SU-DHL-6 (cell line): ENCODE results near the gene P4HA1.
"Not testable (repeated sequence)": the region's sequence is repeated elsewhere in the genome, so short reads cannot be mapped to it uniquely, and the experiment has no call there.

ENCODE experiments used
- H2AFZ ChIP-seq: fragments of 200-600 bp; sonication (generic); 2 replicates; pipeline ENCODE4 v1.6.1; 2014; ENCODE audit warnings: low read depth, mild to moderate bottlenecking, moderate library complexity, mixed read lengths, antibody characterized with exemption, low read length; ENCODE audit not compliant: severe bottlenecking
- H3F3A ChIP-seq: fragments of 200-600 bp; shearing (Covaris generic); 2 replicates; pipeline ENCODE4 v1.6.0; 2016; ENCODE audit warnings: antibody characterized with exemption, mild to moderate bottlenecking; ENCODE audit not compliant: insufficient read depth
- H3K27ac ChIP-seq: fragments of 200-600 bp; sonication (generic); 2 replicates; pipeline ENCODE4 v1.5.1; 2016; ENCODE audit warnings: low read depth, mild to moderate bottlenecking, low read length, moderate library complexity, mixed read lengths
- H3K27me3 ChIP-seq: fragments of 200-600 bp; sonication (generic), shearing (Covaris generic); 2 replicates; pipeline ENCODE4 v1.6.0; 2014; ENCODE audit warnings: mild to moderate bottlenecking, low read length
- H3K36me3 ChIP-seq: fragments of 200-600 bp; sonication (generic); 2 replicates; pipeline ENCODE4 v1.6.1; 2014; ENCODE audit warnings: mild to moderate bottlenecking, low read length, mixed read lengths
- H3K4me2 ChIP-seq: fragments of 300-600, 200-600 bp; shearing (Covaris generic), sonication (generic); 2 replicates; pipeline ENCODE4 v1.6.0; 2014; ENCODE audit warnings: low read length, low read depth, mild to moderate bottlenecking; ENCODE audit not compliant: poor library complexity, severe bottlenecking
- H3K4me3 ChIP-seq: fragments of 200-600 bp; sonication (generic); 2 replicates; pipeline ENCODE4 v1.5.1; 2014; ENCODE audit warnings: antibody characterized with exemption, low read length, mild to moderate bottlenecking, mixed read lengths; ENCODE audit not compliant: insufficient read depth, poor library complexity, severe bottlenecking
- H3K79me2 ChIP-seq: fragments of 200-600 bp; sonication (generic); 2 replicates; pipeline ENCODE4 v1.6.1; 2014; ENCODE audit warnings: mild to moderate bottlenecking, low read length, moderate library complexity; ENCODE audit not compliant: insufficient read depth
- H3K9ac ChIP-seq: fragments of 200-600 bp; sonication (generic); 2 replicates; pipeline ENCODE4 v1.7.0; 2014; ENCODE audit warnings: mild to moderate bottlenecking, low read length
- H3K9me2 ChIP-seq: fragments of 200-600 bp; sonication (generic); replicated peaks from 2 replicates; pipeline ENCODE4 v1.6.1; 2014; ENCODE audit warnings: low read length; ENCODE audit not compliant: insufficient read depth
- H3K9me3 ChIP-seq: fragments of 200-600 bp; sonication (generic); 2 replicates; pipeline ENCODE4 v1.6.1; 2014; ENCODE audit warnings: low read length, mixed read lengths; ENCODE audit not compliant: insufficient read depth
- H4K20me1 ChIP-seq: fragments of 200-600 bp; sonication (generic); 2 replicates; pipeline ENCODE4 v1.6.1; 2014; ENCODE audit warnings: low read depth, mild to moderate bottlenecking, antibody characterized with exemption, low read length, moderate library complexity, mixed read lengths
- EZH2phosphoT487 ChIP-seq: fragments of 200-600 bp; sonication (generic), shearing (Covaris generic); conservative IDR thresholded peaks from 2 replicates; pipeline ENCODE4 v1.6.1; 2018; ENCODE audit warnings: mild to moderate bottlenecking, antibody characterized with exemption, low read length, moderate library complexity, mixed read lengths
- TF ChIP-seq, protein P1 (sequence below): fragments of 200-600 bp; sonication (generic); IDR thresholded peaks from one replicate; pipeline ENCODE4 v1.5.1; 2017; ENCODE audit warnings: antibody characterized with exemption, mild to moderate bottlenecking, low read length, moderate library complexity; ENCODE audit not compliant: insufficient read depth, poor library complexity, severe bottlenecking

The P4HA1 gene

DNA sequence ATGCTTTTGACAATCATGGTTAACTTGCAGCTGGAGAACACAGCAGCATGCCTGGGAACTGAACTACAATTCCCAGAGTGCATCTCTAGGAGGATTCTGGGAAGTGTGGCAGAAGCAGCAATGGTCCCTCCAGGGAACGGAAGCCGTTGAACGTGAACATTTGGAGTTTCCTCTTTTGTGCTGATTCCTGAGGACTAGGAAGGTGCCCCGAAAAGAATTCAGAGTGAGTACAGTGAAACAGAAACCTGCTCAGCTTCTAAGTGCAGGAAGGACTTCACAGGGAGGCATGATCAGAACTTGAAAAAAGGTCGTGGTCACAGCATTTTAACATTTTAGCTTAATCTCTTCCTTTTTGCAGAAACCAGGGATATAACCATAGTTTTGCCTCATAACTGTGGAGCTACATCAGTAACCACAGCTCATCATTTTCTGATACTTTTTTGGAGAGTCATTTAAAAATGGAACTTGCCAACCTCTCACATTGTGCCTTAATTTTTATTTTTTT lies 13.7 kb upstream of the P4HA1 start, which contains the start of gene NUDT13:
NUDT13 (plus strand) TSS at position 111 of the 505 bp plus-strand sequence. CDS start 3,911 bp downstream, outside the sequence.
- peak within 1 kb of the TSS; percentile 55 for H3K4me3 ChIP-seq
- H4K20me1 ChIP-seq = no peaks in the 10 kb centered on the region
- peak within 1 kb of the TSS; percentile 64 for H3K27ac ChIP-seq
- peak within 1 kb of the TSS; percentile 44 for H2AFZ ChIP-seq
- no peaks in the 10 kb centered on the region for H3K27me3 ChIP-seq
- no peaks in the 10 kb centered on the region; the same call in 1 of the 2 replicates for H3K36me3 ChIP-seq
- no peaks in the 10 kb centered on the region; the same call in 1 of the 2 replicates for H3K79me2 ChIP-seq
- TF ChIP-seq, protein P1, sequence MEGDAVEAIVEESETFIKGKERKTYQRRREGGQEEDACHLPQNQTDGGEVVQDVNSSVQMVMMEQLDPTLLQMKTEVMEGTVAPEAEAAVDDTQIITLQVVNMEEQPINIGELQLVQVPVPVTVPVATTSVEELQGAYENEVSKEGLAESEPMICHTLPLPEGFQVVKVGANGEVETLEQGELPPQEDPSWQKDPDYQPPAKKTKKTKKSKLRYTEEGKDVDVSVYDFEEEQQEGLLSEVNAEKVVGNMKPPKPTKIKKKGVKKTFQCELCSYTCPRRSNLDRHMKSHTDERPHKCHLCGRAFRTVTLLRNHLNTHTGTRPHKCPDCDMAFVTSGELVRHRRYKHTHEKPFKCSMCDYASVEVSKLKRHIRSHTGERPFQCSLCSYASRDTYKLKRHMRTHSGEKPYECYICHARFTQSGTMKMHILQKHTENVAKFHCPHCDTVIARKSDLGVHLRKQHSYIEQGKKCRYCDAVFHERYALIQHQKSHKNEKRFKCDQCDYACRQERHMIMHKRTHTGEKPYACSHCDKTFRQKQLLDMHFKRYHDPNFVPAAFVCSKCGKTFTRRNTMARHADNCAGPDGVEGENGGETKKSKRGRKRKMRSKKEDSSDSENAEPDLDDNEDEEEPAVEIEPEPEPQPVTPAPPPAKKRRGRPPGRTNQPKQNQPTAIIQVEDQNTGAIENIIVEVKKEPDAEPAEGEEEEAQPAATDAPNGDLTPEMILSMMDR = no peak
- no peak for TF ChIP-seq EZH2phosphoT487
- peak within 1 kb of the TSS; percentile 69 for H3K4me2 ChIP-seq
- peaks cover 17% of the 10 kb centered on the region for H3F3A ChIP-seq
- no peaks in the 10 kb centered on the region for H3K9me2 ChIP-seq
- H3K9ac ChIP-seq = peak within 1 kb of the TSS; percentile 56
- H3K9me3 ChIP-seq = no peaks in the 10 kb centered on the region

DNA sequence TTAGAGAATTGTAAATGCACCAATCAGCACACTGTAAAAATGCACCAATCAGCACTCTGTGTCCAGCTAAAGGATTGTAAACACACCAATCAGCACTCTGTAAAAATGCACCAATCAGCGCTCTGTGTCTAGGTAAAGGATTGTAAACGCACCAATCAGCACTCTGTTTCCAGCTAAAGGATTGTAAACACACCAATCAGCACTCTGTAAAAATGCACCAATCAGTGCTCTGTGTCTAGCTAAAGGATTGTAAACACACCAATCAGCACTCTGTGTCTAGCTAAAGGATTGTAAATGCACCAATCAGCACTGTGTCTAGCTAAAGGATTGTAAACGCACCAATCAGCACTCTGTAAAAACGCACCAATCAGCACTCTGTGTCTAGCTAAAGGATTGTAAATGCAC lies 12.6 kb upstream of the P4HA1 start:
- not testable (repeated sequence) for H3K27ac ChIP-seq, H4K20me1 ChIP-seq, H3K9me2 ChIP-seq, H3K79me2 ChIP-seq, H3K4me2 ChIP-seq, H3K4me3 ChIP-seq, H3K27me3 ChIP-seq, H3K36me3 ChIP-seq, H2AFZ ChIP-seq, H3K9me3 ChIP-seq, H3K9ac ChIP-seq
- peaks cover 17% of the 10 kb centered on the region for H3F3A ChIP-seq

DNA sequence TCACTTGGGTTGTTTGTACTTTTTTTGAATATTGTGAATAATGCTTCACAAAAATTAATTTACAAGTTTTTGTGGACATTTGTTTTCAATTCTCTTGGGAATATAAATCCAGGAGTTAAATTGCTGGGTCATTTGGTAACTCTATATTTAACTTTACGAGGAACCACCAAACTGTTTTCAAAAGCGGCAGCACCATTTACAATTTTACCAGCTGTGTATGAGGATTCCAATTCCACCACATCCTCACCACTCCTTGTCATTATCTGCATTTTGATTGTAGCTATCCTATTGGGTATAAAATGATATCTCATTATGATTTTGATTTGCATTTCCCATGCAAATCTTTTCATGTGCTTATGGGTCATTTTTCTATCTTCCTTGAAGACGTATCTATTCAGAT lies 9.6 kb upstream of the P4HA1 start:
- Histone ChIP-seq H4K20me1 (no peaks in the 10 kb centered on the region), H3K36me3 (no peaks in the 10 kb centered on the region), H3F3A (peaks cover 5% of the 10 kb centered on the region; the same call in 1 of the 2 replicates), H3K27ac (no peak overlapping the region), H3K9me3 (no peaks in the 10 kb centered on the region), H3K9me2 (no peaks in the 10 kb centered on the region), H3K4me2 (no peak overlapping the region), H2AFZ (no peak overlapping the region), H3K79me2 (no peaks in the 10 kb centered on the region), H3K4me3 (no peak overlapping the region), H3K27me3 (no peaks in the 10 kb centered on the region), H3K9ac (no peak overlapping the region)
- no peak for TF ChIP-seq EZH2phosphoT487
- TF ChIP-seq, protein P1 = no peak

DNA sequence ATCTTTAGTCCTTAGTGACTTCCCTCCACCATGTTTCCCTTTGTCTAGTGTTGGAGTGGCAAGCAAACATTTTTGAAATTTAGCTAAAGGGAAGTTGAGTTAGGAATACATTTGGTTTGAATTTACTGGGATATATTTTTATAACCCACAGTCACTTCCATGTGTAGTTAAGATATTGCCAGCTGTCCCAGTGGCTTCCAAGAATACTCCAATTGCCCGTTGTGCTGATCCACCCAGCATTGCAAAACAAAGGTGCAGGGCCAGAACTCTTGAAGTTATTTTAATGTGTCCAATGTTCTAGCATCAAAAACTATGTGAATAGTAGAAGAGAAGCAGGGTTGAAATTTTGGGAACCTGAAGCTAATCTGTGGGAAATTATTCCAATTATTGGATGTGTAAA lies 2.5 kb upstream of the P4HA1 start:
- Histone ChIP-seq H3K27me3 (no peaks in the 10 kb centered on the region), H2AFZ (no peak overlapping the region), H3K4me2 (no peak overlapping the region), H3K36me3 (0 out of 2 replicates have a peak, but pooled peaks cover under 1% of the 10 kb centered on the region), H3K9ac (no peak overlapping the region), H3K4me3 (no peak overlapping the region), H4K20me1 (peaks cover 9% of the 10 kb centered on the region; the same call in 1 of the 2 replicates), H3K9me2 (no peaks in the 10 kb centered on the region), H3K9me3 (no peaks in the 10 kb centered on the region), H3K27ac (no peak overlapping the region), H3F3A (peaks cover 17% of the 10 kb centered on the region), H3K79me2 (peaks cover 23% of the 10 kb centered on the region)
- no peak for TF ChIP-seq EZH2phosphoT487
- TF ChIP-seq, protein P1 = no peak
